ENCODE results near the gene ARHGEF6. TPM values are rescaled to one million over a fixed set of nuclear protein-coding genes. Genes with fewer than 3 reads are reported as not detected.

ARHGEF6 gene
- total and polyA plus RNA-seq, 10 donors = 13.1 to 70.1 (median 55.8) TPM

GRCh38 chrX:136687457-136687856 lies 93.3 kb downstream of the ARHGEF6 start:
- H3K9me3 ChIP-seq = no peaks in the 10 kb centered on the region
- intact Hi-C loops (cut with DNase I; ENCODE audit: low total_unique reads) = no loop called here
- H3K4me3 ChIP-seq = no peak overlapping the region
- H3K36me3 ChIP-seq = peaks cover 0 to 75% (median 9%) of the 10 kb centered on the region in 6 donors
- H3K27me3 ChIP-seq (replicated peaks in 1 of 7) = no peaks in the 10 kb centered on the region
- WGBS, 5 donors = 48 to 79% (median 67%) methylated on average over 1 of the region's 1 CpG
- H3K4me1 ChIP-seq = peaks cover 0 to 28% (median 7%) of the 10 kb centered on the region in 6 donors
- DNase-seq = no peak
- H3K27ac ChIP-seq = peak overlapping the region in 1 of 8 donors; percentile 2
- TF ChIP-seq POLR2A (IDR thresholded peaks at IDR 0.05) (no peak), POLR2AphosphoS5 (IDR thresholded peaks at IDR 0.05) (no peak)
- TF ChIP-seq, protein P1, sequence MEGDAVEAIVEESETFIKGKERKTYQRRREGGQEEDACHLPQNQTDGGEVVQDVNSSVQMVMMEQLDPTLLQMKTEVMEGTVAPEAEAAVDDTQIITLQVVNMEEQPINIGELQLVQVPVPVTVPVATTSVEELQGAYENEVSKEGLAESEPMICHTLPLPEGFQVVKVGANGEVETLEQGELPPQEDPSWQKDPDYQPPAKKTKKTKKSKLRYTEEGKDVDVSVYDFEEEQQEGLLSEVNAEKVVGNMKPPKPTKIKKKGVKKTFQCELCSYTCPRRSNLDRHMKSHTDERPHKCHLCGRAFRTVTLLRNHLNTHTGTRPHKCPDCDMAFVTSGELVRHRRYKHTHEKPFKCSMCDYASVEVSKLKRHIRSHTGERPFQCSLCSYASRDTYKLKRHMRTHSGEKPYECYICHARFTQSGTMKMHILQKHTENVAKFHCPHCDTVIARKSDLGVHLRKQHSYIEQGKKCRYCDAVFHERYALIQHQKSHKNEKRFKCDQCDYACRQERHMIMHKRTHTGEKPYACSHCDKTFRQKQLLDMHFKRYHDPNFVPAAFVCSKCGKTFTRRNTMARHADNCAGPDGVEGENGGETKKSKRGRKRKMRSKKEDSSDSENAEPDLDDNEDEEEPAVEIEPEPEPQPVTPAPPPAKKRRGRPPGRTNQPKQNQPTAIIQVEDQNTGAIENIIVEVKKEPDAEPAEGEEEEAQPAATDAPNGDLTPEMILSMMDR (IDR thresholded peaks at IDR 0.05 in 8 of 11, conservative IDR thresholded peaks at IDR 0.05 in 3 of 11) = no peak

DNA sequence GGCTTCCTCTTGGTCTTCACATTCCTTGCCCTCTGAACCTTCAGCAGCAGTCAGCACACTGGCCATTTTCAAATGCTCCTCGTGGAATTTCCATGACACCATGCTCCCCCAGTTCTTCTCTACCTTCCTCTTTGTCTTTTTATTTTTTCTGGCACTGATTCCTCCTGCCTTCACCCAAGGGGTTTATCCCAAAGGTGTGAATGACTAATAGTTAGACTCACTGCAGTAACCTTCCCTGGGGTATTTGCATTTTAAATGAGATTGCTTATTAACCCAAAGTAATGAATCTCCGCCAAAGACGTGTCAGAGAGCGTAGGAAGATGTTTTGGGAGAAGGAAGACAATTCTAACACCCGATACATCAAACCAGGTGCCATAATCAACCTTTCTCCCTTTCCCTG lies 96.6 kb downstream of the ARHGEF6 start:
- no peak for TF ChIP-seq POLR2AphosphoS5 (IDR thresholded peaks at IDR 0.05)
- TF ChIP-seq, protein P1 (IDR thresholded peaks at IDR 0.05 in 8 of 11, conservative IDR thresholded peaks at IDR 0.05 in 3 of 11) = no peak
- TF ChIP-seq POLR2A (IDR thresholded peaks at IDR 0.05) = no peak
- intact Hi-C loops (cut with DNase I; ENCODE audit: low total_unique reads) = no loop called here
- no peaks in the 10 kb centered on the region for H3K9me3 ChIP-seq
- no peak for DNase-seq
- H3K4me1 ChIP-seq = no peaks in the 10 kb centered on the region
- peaks cover 0 to 94% (median 14%) of the 10 kb centered on the region in 6 donors for H3K36me3 ChIP-seq
- no peak overlapping the region for H3K4me3 ChIP-seq
- no peak overlapping the region for H3K27ac ChIP-seq
- no peaks in the 10 kb centered on the region for H3K27me3 ChIP-seq (replicated peaks in 1 of 7)
- 75 to 95% (median 91%) methylated on average over 5 of the region's 5 CpGs for whole genome bisulfite sequencing, 5 donors

DNA sequence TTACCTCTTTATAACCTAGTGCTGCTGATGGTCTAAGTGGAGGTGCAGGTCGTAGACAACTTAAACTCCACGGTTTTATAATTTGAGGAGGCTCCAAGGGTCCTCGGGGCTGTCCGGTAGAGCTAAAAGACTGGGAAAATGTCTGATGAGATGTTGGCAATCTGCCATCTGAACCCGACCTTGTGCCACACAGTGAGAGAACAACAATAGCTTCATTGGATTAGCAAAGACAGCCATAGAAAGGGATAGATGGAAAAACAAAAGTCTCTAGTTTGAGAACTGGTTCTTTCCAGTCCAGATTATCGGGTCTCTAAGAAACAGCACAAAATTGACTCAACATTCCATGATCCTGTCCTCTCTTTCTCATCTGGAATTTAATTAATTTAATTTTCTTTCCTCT lies 101.2 kb downstream of the ARHGEF6 start:
- intact Hi-C loops (cut with DNase I; ENCODE audit: low total_unique reads) = no loop called here
- Histone ChIP-seq H3K4me1 (no peaks in the 10 kb centered on the region), H3K27ac (no peak overlapping the region), H3K36me3 (peaks cover 0 to 95% (median 9%) of the 10 kb centered on the region in 6 donors), H3K4me3 (no peak overlapping the region), H3K9me3 (no peaks in the 10 kb centered on the region), H3K27me3 (replicated peaks in 1 of 7) (no peaks in the 10 kb centered on the region)
- TF ChIP-seq POLR2A (IDR thresholded peaks at IDR 0.05) (no peak), POLR2AphosphoS5 (IDR thresholded peaks at IDR 0.05) (no peak)
- TF ChIP-seq, protein P1 (IDR thresholded peaks at IDR 0.05 in 8 of 11, conservative IDR thresholded peaks at IDR 0.05 in 3 of 11) = no peak
- WGBS, 5 donors = 59 to 92% (median 84%) methylated on average over 6 of the region's 6 CpGs
- no peak for DNase-seq

GRCh38 chrX:136674270-136674985 lies 106.3 kb downstream of the ARHGEF6 start:
- 47 to 64% (median 55%) methylated on average over 5 of the region's 5 CpGs for WGBS, 5 donors
- intact Hi-C loops (cut with DNase I; ENCODE audit: low total_unique reads) = no loop called here
- no peak for DNase-seq
- Histone ChIP-seq H3K27ac (peak overlapping the region in 4 of 8 donors; percentile 9 to 70 (median 36)), H3K36me3 (peaks cover 0 to 94% (median 19%) of the 10 kb centered on the region in 6 donors), H3K4me1 (no peaks in the 10 kb centered on the region), H3K4me3 (no peak overlapping the region), H3K9me3 (no peaks in the 10 kb centered on the region), H3K27me3 (replicated peaks in 1 of 7) (no peaks in the 10 kb centered on the region)
- TF ChIP-seq POLR2AphosphoS5 (IDR thresholded peaks at IDR 0.05) (no peak), POLR2A (IDR thresholded peaks at IDR 0.05) (no peak)
- TF ChIP-seq, protein P1 (IDR thresholded peaks at IDR 0.05 in 8 of 11, conservative IDR thresholded peaks at IDR 0.05 in 3 of 11) = no peak

Measured in spleen (tissue), 11 donors.